Caco-2 (cell line): ENCODE results near the gene TCERG1. TPM values are rescaled to one million over a fixed set of nuclear protein-coding genes. Genes with fewer than 3 reads are reported as not detected.
A peak's percentile ranks its signal among the peaks of the same experiment; 100 is the strongest.

Source experiments
- BruUV-seq: library from RNA; stranded (reverse); fragments of 400-500 nt; replicated peaks from 2 replicates; lab custom pipeline; 2021; lab: Mats Ljungman, UMichigan
- CTCF ChIA-PET: fragments of 300-600 bp; sonication (Branson Sonifier 250); formaldehyde crosslinking; loops from one replicate; lab custom pipeline; 2022; ENCODE audit warnings: antibody characterized with exemption; lab: Charles Lee
- POLR2A ChIA-PET: fragments of 300-600 bp; sonication (Branson Sonifier 250); formaldehyde crosslinking; loops from one replicate; lab custom pipeline; 2022; ENCODE audit warnings: antibody characterized with exemption; lab: Charles Lee
- DNase-seq, 2 experiments: peaks; one replicate each; pipeline versions ENCODE4 v3.0.0 to v3.0.0-alpha.2; 2020 to 2022
- H3K27me3 ChIP-seq: replicated peaks from 2 replicates; pipeline ENCODE4 v1.6.0; 2011; ENCODE audit warnings: low read length; ENCODE audit not compliant: control insufficient read depth, insufficient read depth
- H3K36me3 ChIP-seq: 2 replicates; pipeline ENCODE4 v1.5.1; 2011; ENCODE audit warnings: low read length; ENCODE audit not compliant: control insufficient read depth, insufficient read depth
- H3K4me1 ChIP-seq: fragments of 250-450 bp; sonication (Bioruptor Pico); 2 replicates; pipeline ENCODE4 v1.5.1; 2020; ENCODE audit warnings: mild to moderate bottlenecking
- H3K4me3 ChIP-seq: 2 replicates; pipeline ENCODE4 v1.5.1; 2011; ENCODE audit warnings: low read depth, mild to moderate bottlenecking, control low read depth, low read length
- H3K9me3 ChIP-seq: fragments of 250-450 bp; sonication (Bioruptor Pico); 2 replicates; pipeline ENCODE4 v1.5.1; 2020; ENCODE audit warnings: mild to moderate bottlenecking, moderate library complexity
- H3K27ac Mint-ChIP-seq: one replicate; pipeline ENCODE4 v1.8.0; 2022; ENCODE audit warnings: mixed read lengths; ENCODE audit not compliant: unreplicated experiment
- H3K27me3 Mint-ChIP-seq: one replicate; pipeline ENCODE4 v1.8.0; 2022; ENCODE audit warnings: mixed read lengths; ENCODE audit not compliant: insufficient read depth, unreplicated experiment
- H3K36me3 Mint-ChIP-seq: one replicate; pipeline ENCODE4 v1.8.0; 2022; ENCODE audit warnings: mild to moderate bottlenecking, mixed read lengths; ENCODE audit not compliant: insufficient read depth, unreplicated experiment
- H3K4me1 Mint-ChIP-seq: one replicate; pipeline ENCODE4 v1.8.0; 2022; ENCODE audit warnings: low read depth, mixed read lengths; ENCODE audit not compliant: unreplicated experiment
- H3K4me3 Mint-ChIP-seq: one replicate; pipeline ENCODE4 v1.8.0; 2022; ENCODE audit warnings: mild to moderate bottlenecking, moderate library complexity, mixed read lengths; ENCODE audit not compliant: unreplicated experiment
- H3K9me3 Mint-ChIP-seq: one replicate; pipeline ENCODE4 v1.8.0; 2022; ENCODE audit warnings: mixed read lengths; ENCODE audit not compliant: unreplicated experiment
- intact Hi-C: fragments of 100-400 bp; cut with micrococcal nuclease; formaldehyde crosslinking; loops from one replicate; pipeline ENCODE4 v1.10.0; 2022; ENCODE audit not compliant: unreplicated experiment
- total RNA-seq: library from RNA; stranded (reverse); gene quantifications from 2 replicates; pipeline ENCODE4 v1.2.3, GENCODE V29; 2022
- TF ChIP-seq, protein P1 (sequence below), 2 experiments: fragments of 200-600 bp in 1 of 2; IDR thresholded peaks; 1 replicate in 1 of 2; 2 replicates in 1 of 2; pipeline versions ENCODE4 v1.5.1 to v1.8.0; 2011 to 2022; ENCODE audit warnings: antibody characterized with exemption in 1 of 2, control low read depth in 1 of 2, inconsistent platforms in 1 of 2, low read depth in 1 of 2, low read length in 1 of 2, mild to moderate bottlenecking in 1 of 2, moderate library complexity in 1 of 2; ENCODE audit not compliant: insufficient read depth in 1 of 2, severe bottlenecking in 1 of 2, unreplicated experiment in 1 of 2

The TCERG1 gene
- total RNA-seq, 1 experiment from 2014 or later = 97.1 TPM

- Mint-ChIP-seq H3K4me3 (no peak overlapping the region), H3K27me3 (no peaks in the 10 kb centered on the region), H3K27ac (no peak overlapping the region), H3K9me3 (no peaks in the 10 kb centered on the region), H3K4me1 (peaks cover 11% of the 10 kb centered on the region), H3K36me3 (peaks cover 77% of the 10 kb centered on the region)
- POLR2A ChIA-PET = no interaction called here
- H3K36me3 ChIP-seq = peaks cover 2% of the 10 kb centered on the region; the same call in 1 of the 2 replicates
- no peaks in the 10 kb centered on the region for H3K9me3 ChIP-seq
- CTCF ChIA-PET = no interaction called here
- H3K27me3 ChIP-seq = no peaks in the 10 kb centered on the region
- BruUV-seq = no TSS peak
- DNase-seq = no peak
- intact Hi-C loops = no loop called here
- TF ChIP-seq, protein P1, sequence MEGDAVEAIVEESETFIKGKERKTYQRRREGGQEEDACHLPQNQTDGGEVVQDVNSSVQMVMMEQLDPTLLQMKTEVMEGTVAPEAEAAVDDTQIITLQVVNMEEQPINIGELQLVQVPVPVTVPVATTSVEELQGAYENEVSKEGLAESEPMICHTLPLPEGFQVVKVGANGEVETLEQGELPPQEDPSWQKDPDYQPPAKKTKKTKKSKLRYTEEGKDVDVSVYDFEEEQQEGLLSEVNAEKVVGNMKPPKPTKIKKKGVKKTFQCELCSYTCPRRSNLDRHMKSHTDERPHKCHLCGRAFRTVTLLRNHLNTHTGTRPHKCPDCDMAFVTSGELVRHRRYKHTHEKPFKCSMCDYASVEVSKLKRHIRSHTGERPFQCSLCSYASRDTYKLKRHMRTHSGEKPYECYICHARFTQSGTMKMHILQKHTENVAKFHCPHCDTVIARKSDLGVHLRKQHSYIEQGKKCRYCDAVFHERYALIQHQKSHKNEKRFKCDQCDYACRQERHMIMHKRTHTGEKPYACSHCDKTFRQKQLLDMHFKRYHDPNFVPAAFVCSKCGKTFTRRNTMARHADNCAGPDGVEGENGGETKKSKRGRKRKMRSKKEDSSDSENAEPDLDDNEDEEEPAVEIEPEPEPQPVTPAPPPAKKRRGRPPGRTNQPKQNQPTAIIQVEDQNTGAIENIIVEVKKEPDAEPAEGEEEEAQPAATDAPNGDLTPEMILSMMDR (IDR thresholded peaks at IDR 0.05; ENCODE audit: insufficient read depth in 1 of 2, low read depth in 1 of 2, low read length in 1 of 2, severe bottlenecking in 1 of 2, unreplicated experiment in 1 of 2) = no peak
- no peak overlapping the region for H3K4me3 ChIP-seq
- no peaks in the 10 kb centered on the region for H3K4me1 ChIP-seq
These were observed 16.3 kb downstream of the TCERG1 start for GRCh38 chr5:146463446-146463845.

DNA sequence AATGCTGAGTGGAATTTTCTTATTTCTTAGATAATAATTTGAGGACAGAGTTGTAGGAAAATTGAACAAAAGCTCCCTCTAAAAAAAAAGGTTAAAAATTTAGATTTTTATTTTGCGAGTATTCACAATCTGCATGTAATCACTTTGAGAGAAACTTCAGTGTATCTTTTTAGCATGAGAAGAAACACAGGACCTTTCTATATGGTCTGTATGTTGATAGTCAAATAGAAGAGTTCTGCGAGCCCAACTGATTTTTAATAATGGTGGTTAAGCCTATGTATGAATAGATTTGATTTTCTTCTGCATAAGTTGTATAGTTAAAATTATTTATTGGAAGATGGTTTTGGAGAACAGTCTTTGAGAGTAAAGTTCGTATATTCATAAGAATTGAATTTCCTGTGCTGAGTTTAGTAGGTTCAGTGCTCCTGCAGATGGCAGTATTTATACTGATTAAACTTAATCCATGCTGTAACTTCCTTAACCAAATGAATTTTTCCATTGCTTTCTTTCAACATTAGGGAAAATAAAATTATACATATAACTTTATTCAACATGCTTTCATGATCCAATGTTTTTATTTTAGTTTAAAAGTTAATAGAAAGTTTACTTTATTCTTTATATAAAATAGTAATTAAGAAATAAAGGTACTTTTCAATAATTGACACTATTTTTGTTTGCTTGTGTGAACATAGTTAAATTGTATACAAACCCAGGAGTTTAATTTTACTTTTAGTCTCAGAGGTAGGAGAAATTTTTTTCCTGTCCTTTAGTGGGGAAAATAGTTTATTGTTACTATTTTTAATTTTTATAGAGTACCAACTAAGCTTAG lies 19.6 kb downstream of the TCERG1 start:
- Histone ChIP-seq H3K27me3 (no peaks in the 10 kb centered on the region), H3K36me3 (no peaks in the 10 kb centered on the region; the same call in 1 of the 2 replicates), H3K4me1 (no peaks in the 10 kb centered on the region), H3K9me3 (no peaks in the 10 kb centered on the region), H3K4me3 (no peak overlapping the region)
- intact Hi-C loops = no loop called here
- no peaks in the 10 kb centered on the region for H3K9me3 Mint-ChIP-seq
- H3K36me3 Mint-ChIP-seq = peaks cover 68% of the 10 kb centered on the region
- TF ChIP-seq, protein P1 (IDR thresholded peaks at IDR 0.05; ENCODE audit: insufficient read depth in 1 of 2, low read depth in 1 of 2, low read length in 1 of 2, severe bottlenecking in 1 of 2, unreplicated experiment in 1 of 2) = peak; percentile 37 to 48
- no peak overlapping the region for H3K4me3 Mint-ChIP-seq
- POLR2A ChIA-PET = no interaction called here
- peaks cover 11% of the 10 kb centered on the region for H3K4me1 Mint-ChIP-seq
- no peak for DNase-seq
- no TSS peak for BruUV-seq
- no peak overlapping the region for H3K27ac Mint-ChIP-seq
- CTCF ChIA-PET = no interaction called here
- no peaks in the 10 kb centered on the region for H3K27me3 Mint-ChIP-seq

DNA sequence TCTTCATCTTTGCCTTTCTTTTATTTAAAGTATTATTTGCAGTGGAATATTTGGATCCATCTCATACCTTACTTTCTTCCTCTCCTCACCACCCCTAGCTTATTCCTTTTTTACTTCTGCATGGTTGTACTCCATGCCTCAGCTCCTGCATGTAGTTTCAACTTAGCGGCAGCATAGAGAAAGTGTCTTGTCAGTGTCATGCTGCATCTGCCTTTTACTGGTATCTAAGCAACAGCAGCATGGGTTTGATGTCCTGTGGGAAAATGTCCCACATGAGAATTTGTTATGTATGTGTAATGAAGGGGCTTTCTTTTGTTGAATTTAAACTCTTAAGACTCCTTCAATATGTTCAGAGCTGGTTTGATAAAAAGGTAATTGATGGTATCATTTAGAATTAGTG lies 20.6 kb downstream of the TCERG1 start:
- ChIA-PET CTCF (no interaction called here), POLR2A (no interaction called here)
- DNase-seq = no peak
- no peaks in the 10 kb centered on the region for H3K9me3 Mint-ChIP-seq
- TF ChIP-seq, protein P1 (IDR thresholded peaks at IDR 0.05; ENCODE audit: insufficient read depth in 1 of 2, low read depth in 1 of 2, low read length in 1 of 2, severe bottlenecking in 1 of 2, unreplicated experiment in 1 of 2) = no peak
- H3K9me3 ChIP-seq = no peaks in the 10 kb centered on the region
- no peaks in the 10 kb centered on the region; the same call in 1 of the 2 replicates for H3K36me3 ChIP-seq
- H3K4me3 Mint-ChIP-seq = no peak overlapping the region
- H3K4me3 ChIP-seq = no peak overlapping the region
- intact Hi-C loops = no loop called here
- H3K4me1 Mint-ChIP-seq = peaks cover 6% of the 10 kb centered on the region
- H3K36me3 Mint-ChIP-seq = peaks cover 68% of the 10 kb centered on the region
- H3K4me1 ChIP-seq = no peaks in the 10 kb centered on the region
- no TSS peak for BruUV-seq
- H3K27me3 Mint-ChIP-seq = no peaks in the 10 kb centered on the region
- no peak overlapping the region for H3K27ac Mint-ChIP-seq
- no peaks in the 10 kb centered on the region for H3K27me3 ChIP-seq
